Rectal smooth muscle tissue (tissue), 1 donor: ENCODE results near the gene DAW1.

ENCODE experiments used
- H3K27ac ChIP-seq: one replicate; pipeline ENCODE4 v1.7.0; 2013; ENCODE audit warnings: low read depth, low read length, inconsistent platforms
- H3K27me3 ChIP-seq: one replicate; pipeline ENCODE4 v1.7.0; 2013; ENCODE audit warnings: low read length; ENCODE audit not compliant: control insufficient read depth, insufficient read depth
- H3K36me3 ChIP-seq: one replicate; pipeline ENCODE4 v1.7.0; 2013; ENCODE audit warnings: low read length; ENCODE audit not compliant: control insufficient read depth, insufficient read depth
- H3K4me1 ChIP-seq: one replicate; pipeline ENCODE4 v1.7.0; 2013; ENCODE audit warnings: low read length; ENCODE audit not compliant: control insufficient read depth, insufficient read depth
- H3K4me3 ChIP-seq: one replicate; pipeline ENCODE4 v1.7.0; 2013; ENCODE audit warnings: low read length
- H3K9ac ChIP-seq: one replicate; pipeline ENCODE4 v1.7.0; 2013; ENCODE audit warnings: low read length

The DAW1 gene

DNA sequence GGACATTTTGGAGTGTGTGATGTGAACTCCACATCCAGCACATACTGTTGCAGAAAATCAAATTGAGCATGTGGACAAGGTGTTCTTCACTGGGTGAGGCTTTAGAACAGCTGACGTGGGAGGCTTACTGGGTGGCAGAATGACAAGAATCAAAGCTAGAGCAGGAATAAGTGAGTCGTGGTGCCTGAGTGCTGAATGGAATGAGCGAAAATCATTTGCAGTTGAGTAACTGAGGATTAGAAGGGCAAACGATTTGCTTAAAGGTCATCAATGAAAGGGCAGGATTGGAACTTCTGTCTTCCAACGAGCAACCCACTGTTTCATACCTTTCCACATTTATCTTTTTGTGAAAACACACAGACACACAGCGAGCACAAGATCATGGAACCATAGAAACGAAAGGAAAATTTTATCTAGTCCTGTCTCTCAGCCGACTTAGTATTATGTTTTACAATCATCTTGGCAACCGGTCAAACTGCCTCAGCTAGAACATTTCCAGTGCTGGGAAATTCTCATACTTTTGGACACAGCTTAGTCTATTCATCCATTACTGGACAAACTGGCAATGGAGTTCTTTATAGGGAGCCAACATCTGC is 7.2 kb upstream of the DAW1 start:
- H3K27me3 ChIP-seq = no peaks in the 10 kb centered on the region
- H3K27ac ChIP-seq = no peak overlapping the region
- no peaks in the 10 kb centered on the region for H3K4me1 ChIP-seq
- no peak overlapping the region for H3K9ac ChIP-seq
- H3K4me3 ChIP-seq = no peak overlapping the region
- H3K36me3 ChIP-seq = no peaks in the 10 kb centered on the region

DNA sequence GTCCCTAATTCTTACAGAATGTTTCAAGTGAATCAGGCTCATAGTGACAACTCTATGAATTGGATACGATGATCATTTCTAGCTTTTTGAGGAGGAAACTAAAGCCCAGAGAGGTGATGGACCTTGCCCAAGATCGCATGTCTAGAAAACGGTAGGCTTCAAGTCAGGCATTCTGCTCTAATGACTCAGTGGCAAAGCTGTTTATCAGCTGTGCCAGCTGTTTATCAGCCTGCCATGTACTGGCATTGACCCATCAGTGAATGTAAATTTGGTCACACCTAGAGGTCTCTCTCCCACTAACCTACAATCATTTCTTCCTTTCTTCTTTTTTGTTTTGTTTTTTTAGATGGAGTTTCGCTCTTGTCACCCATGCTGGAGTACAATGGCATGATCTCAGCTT is 6.1 kb upstream of the DAW1 start:
- H3K9ac ChIP-seq = no peak overlapping the region
- no peak overlapping the region for H3K4me3 ChIP-seq
- no peaks in the 10 kb centered on the region for H3K27me3 ChIP-seq
- no peaks in the 10 kb centered on the region for H3K36me3 ChIP-seq
- H3K4me1 ChIP-seq = no peaks in the 10 kb centered on the region
- no peak overlapping the region for H3K27ac ChIP-seq

DNA sequence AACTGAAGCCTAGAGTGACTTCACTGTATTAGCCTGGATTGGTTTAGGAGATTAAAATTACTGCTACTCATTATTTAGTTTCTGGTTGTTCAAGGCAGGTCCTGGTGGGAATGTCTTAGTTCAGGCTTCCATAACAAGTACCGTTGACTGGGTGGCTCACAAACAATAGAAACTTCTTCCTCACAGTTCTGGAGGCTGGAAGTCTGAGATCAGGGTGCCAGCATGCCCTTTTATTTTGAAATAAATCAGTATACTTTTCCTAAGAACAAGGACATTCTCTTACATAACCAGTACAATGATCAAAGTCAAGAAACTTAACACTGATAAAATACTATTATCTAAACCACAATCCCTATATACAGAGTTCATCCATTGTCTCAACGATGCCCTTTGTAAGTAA is 4.0 kb upstream of the DAW1 start:
- Histone ChIP-seq H3K27ac (no peak overlapping the region), H3K9ac (no peak overlapping the region), H3K4me1 (no peaks in the 10 kb centered on the region), H3K4me3 (no peak overlapping the region), H3K27me3 (no peaks in the 10 kb centered on the region), H3K36me3 (no peaks in the 10 kb centered on the region)

DNA sequence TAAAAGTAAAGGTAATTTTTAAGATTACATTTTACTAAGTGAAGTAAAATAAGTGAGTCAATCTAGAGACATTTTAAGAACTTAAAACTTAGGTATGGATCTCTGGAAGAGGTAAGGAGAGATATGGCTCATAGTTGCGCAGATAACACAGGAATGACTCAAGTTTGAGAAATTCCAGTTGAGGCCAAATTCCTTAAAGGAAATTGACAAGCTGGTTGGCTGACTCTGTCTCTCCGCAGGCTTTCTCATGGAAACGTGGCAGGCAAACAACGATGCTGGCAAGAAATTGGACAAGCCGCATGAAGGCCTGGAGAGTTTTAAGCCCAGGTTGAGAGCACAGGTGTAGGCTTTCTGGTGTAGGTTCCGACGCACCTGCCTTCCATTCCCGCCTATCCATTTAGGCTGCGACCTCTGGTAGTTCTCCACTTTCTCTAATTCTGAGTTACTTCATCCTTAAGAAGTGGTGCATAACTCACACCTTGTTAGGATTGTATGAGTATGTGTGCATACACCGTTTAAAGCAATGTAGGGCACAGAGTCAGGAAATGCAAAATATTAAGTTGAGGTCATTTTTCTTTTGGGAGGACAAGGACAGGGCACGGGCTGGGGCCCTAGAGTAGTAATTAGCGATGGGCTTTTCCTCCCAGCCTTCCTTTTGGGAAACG is 589 bp upstream of the DAW1 start:
- Histone ChIP-seq H3K4me3 (no peak overlapping the region), H3K9ac (no peak overlapping the region), H3K27ac (no peak overlapping the region), H3K36me3 (no peaks in the 10 kb centered on the region), H3K27me3 (no peaks in the 10 kb centered on the region), H3K4me1 (no peaks in the 10 kb centered on the region)

DNA sequence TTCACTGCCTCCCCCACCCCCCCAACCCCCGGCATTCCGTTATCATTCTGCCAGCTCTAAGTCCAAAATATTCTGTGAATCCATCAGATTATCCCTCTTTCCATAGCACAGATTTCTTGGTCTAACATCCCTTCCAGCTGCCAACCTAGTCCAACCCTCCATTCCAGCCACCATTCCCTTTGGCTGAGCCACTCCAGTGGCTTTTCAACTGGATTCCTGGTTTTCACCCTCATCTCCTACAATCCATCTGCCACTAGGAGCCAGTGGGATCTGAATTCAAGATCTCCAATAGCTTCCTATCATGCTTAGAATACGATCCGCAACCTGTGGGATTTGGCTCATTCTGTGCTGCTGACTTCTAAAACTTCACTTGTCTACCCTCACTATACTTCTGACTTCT is 1.2 kb downstream of the DAW1 start:
- Histone ChIP-seq H3K27ac (no peak overlapping the region), H3K9ac (no peak overlapping the region), H3K4me1 (no peaks in the 10 kb centered on the region), H3K4me3 (no peak overlapping the region), H3K36me3 (no peaks in the 10 kb centered on the region), H3K27me3 (no peaks in the 10 kb centered on the region)

DNA sequence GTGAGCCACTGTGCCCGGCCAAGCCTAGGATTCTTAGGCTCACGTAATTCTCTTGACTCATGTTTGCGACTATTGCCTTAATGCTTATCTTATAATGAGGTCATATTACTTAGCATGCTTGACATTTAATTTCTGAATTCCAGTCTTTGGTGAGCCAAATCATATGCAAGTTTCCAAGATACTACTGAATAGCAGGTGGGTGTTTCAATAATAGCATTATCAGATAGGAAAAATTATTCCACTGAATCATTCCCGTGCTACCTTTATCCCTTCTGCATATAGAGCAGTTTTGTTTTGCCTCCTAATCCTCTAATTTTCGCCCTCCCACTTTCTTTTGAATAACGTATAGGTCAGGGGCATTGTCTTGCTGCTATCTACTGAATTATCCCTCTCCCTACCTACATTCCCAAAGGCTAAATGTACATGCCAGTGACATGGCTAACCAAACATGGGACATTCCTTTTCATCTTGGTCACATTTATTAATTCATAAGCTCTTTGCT is 4.9 kb downstream of the DAW1 start:
- no peaks in the 10 kb centered on the region for H3K4me1 ChIP-seq
- H3K36me3 ChIP-seq = no peaks in the 10 kb centered on the region
- H3K4me3 ChIP-seq = no peak overlapping the region
- H3K9ac ChIP-seq = no peak overlapping the region
- H3K27me3 ChIP-seq = no peaks in the 10 kb centered on the region
- H3K27ac ChIP-seq = no peak overlapping the region

DNA sequence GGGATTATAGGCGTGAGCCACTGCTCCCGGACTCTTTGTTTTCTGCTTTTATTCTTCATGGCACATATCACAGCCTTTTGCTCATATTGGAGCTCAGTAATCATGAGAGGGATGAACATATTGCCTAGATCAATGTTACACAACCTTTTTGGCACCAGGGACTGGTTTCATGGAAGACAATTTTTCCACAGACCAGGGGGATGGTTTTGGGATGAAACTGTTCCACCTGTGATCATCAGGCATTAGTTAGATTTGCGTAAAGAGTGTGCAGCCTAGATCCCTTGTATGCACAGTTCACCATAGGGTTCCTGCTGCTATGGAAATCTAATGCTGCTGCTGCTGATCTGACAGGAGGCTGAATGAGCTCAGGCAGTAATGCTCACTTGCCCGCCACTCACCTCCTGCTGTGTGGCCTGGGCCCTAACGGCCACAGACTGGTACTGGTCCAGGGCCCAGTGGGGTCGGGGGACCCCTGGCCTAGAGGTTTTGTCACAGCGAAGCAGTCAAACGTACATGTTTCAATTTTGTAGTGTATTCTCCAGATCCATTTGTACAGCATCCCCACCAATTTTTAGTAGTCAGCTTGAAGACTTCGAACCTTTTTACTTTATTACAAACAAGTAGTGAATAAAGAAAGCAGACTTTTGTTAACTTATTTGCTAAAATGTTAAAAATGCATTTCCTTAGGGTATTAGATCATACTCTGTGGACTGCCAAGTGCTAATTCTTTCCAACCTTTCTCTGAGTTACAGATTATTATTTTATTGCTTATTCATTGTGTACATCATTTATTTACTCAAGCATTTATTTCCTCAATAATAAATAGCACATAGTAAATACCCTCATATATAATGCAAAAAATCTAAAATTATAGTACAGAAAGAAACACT is 6.2 kb downstream of the DAW1 start:
- Histone ChIP-seq H3K27me3 (no peaks in the 10 kb centered on the region), H3K4me1 (no peaks in the 10 kb centered on the region), H3K4me3 (no peak overlapping the region), H3K36me3 (no peaks in the 10 kb centered on the region), H3K9ac (no peak overlapping the region), H3K27ac (no peak overlapping the region)

DNA sequence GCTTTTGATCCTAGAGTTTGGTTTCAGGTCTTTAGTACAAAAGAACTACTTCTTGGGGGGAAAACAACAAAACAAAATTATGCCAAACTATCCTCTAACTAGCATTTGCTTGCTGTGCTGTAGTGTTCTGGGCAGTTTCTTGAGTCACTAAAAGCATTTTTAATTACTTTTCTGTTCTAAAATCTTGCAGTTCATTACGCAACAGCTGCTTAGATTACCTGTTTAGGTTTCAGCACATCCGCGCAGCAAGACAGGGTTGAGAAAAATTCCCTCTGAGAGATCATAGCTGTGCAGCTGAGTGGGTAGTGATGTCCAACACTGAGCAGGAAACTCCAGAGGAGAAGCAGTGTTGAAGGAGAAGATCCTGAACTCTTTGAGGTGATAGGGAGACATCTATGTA is 9.0 kb downstream of the DAW1 start:
- Histone ChIP-seq H3K27me3 (no peaks in the 10 kb centered on the region), H3K4me1 (no peaks in the 10 kb centered on the region), H3K27ac (no peak overlapping the region), H3K9ac (no peak overlapping the region), H3K36me3 (no peaks in the 10 kb centered on the region), H3K4me3 (no peak overlapping the region)

DNA sequence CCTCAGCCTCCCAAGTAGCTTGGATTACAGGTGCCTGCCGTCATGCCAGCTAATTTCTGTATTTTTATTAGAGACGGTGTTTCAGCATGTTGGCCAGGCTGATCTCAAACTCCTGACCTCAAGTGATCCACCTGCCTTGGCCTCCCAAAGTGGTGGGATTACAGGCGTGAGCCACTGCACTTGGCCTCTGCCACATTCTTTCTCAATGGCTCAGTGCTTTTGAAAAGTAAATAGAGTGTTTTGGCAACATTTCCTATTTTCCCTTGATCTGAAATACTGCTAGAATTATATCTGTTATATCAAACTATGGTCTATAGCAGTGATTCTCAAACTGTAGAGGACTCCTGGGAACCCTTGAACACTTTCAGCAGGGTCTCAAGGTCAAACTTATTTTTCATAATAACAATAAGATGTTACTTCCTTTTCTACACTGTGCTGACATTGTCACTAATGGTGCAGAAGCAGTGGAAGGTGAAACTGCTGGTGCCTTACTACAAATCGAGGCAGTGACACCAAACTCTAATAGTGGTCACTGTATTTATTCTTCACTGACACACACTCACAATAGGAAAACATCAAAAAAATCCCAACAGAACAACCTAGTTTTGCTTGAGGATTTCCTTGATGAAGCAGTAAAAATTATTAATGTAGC is 10.6 kb downstream of the DAW1 start:
- Histone ChIP-seq H3K27me3 (no peaks in the 10 kb centered on the region), H3K4me3 (no peak overlapping the region), H3K36me3 (no peaks in the 10 kb centered on the region), H3K27ac (no peak overlapping the region), H3K4me1 (no peaks in the 10 kb centered on the region), H3K9ac (no peak overlapping the region)

DNA sequence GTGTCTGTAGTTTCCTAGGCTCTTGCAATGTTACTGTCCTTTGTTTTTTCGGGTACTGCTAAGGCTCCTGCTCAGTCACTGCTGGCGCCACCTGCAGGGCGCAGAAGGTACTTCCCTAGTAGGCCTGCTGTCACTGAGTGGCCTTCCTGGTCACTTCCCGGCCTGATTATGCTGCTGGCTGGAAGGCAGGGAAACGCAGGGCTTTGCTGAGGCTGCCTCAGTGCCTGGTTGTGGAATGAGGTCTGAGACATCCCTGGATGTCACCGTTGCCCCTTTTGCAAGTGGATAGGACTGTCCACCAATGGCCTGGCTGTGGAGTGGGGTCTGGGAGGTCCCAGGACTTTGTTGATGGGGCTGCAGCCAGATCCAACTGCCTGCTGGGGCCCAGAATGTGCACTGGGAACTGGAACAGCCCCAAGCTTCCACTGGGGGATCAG is 13.1 kb downstream of the DAW1 start:
- Histone ChIP-seq H3K4me3 (no peak overlapping the region), H3K27me3 (no peaks in the 10 kb centered on the region), H3K36me3 (no peaks in the 10 kb centered on the region), H3K4me1 (no peaks in the 10 kb centered on the region), H3K9ac (no peak overlapping the region), H3K27ac (no peak overlapping the region)

DNA sequence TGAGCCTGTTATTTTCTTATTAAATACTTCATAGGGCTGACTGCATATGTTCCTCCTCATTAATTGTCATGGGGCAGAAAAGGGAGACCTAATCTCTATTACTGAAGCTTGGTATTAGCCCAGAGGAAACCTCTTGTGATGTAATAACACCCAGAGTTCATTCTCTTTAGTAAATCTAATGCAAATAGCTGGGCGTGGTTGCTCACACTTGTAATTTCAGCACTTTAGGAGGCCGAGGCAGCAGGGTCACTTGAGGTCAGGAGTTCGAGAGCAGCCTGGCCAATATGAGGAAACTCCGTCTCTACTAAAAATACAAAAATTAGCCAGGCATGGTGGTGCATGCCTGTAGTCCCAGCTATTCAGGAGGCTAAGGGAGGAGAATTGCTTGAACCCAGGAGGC is 14.7 kb downstream of the DAW1 start:
- no peak overlapping the region for H3K9ac ChIP-seq

DNA sequence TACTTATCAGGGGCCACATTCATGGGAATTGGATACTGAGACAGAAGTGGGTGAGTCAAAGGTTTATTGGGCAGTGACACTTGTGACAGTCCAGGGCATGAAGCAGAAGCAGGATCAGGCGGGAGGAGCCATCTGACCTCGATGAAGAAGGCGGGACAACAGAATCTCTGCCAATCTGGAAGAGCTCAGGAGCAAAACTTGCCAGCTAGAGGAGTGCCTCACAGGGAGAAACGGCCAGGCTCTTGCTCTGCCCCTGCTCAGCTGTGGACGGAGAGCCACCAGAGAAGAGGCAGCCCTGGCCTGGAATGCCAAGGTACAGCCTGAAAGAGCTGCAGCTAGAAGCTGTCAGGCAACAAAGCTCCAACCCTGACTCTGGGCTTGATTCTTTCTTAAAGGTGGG is 16.9 kb downstream of the DAW1 start:
- Histone ChIP-seq H3K9ac (no peak overlapping the region), H3K4me3 (no peak overlapping the region), H3K27ac (no peak overlapping the region), H3K27me3 (no peaks in the 10 kb centered on the region), H3K36me3 (no peaks in the 10 kb centered on the region), H3K4me1 (no peaks in the 10 kb centered on the region)

More for the DNA sequence above, 14.7 kb downstream of the DAW1 start:
- H3K27me3 ChIP-seq = no peaks in the 10 kb centered on the region
- H3K4me1 ChIP-seq = no peaks in the 10 kb centered on the region
- no peak overlapping the region for H3K27ac ChIP-seq
- no peak overlapping the region for H3K4me3 ChIP-seq
- H3K36me3 ChIP-seq = no peaks in the 10 kb centered on the region
